GM20431 (cell line): Measurements from ENCODE around the gene COL26A1.
"Not testable (repeated sequence)": the region's sequence is repeated elsewhere in the genome, so short reads cannot be mapped to it uniquely, and the experiment has no call there.

Source experiments
- in situ Hi-C: fragments of 300-500 bp; cut with MseI, MboI; formaldehyde crosslinking; loops from one replicate; pipeline ENCODE4 v1.15.0; 2020; ENCODE audit warnings: low sequenced_read_pairs; ENCODE audit not compliant: unreplicated experiment

The COL26A1 gene

GRCh38 chr7:101557978-101558741 lies 195.5 kb downstream of the COL26A1 start:
- in situ Hi-C loops: no loop called here

- in situ Hi-C loops: no loop called here
These were observed 196.2 kb downstream of the COL26A1 start for GRCh38 chr7:101558742-101559325.

- in situ Hi-C loops: no loop called here
These were observed 196.9 kb downstream of the COL26A1 start for GRCh38 chr7:101559586-101559985.

- in situ Hi-C loops: not testable (repeated sequence)
These were observed 197.3 kb downstream of the COL26A1 start for GRCh38 chr7:101560021-101560420.

GRCh38 chr7:101560856-101561255 lies 198.2 kb downstream of the COL26A1 start:
- in situ Hi-C loops: no loop called here

GRCh38 chr7:101561293-101561692 lies 198.6 kb downstream of the COL26A1 start:
- in situ Hi-C loops: not testable (repeated sequence)

GRCh38 chr7:101562531-101563197 lies 200.0 kb downstream of the COL26A1 start:
- in situ Hi-C loops: no loop called here

GRCh38 chr7:101563198-101563901 lies 200.7 kb downstream of the COL26A1 start:
- in situ Hi-C loops: no loop called here

- in situ Hi-C loops: no loop called here
These were observed 201.5 kb downstream of the COL26A1 start for GRCh38 chr7:101563943-101564777.

GRCh38 chr7:101564778-101565211 lies 202.1 kb downstream of the COL26A1 start:
- in situ Hi-C loops: no loop called here

GRCh38 chr7:101565601-101566209 lies 203.0 kb downstream of the COL26A1 start:
- in situ Hi-C loops: no loop called here

- in situ Hi-C loops: no loop called here
These were observed 204.6 kb downstream of the COL26A1 start for GRCh38 chr7:101567230-101567629.

- in situ Hi-C loops: no loop called here
These were observed 209.5 kb downstream of the COL26A1 start for GRCh38 chr7:101572156-101572555.

- in situ Hi-C loops: no loop called here
These were observed 212.5 kb downstream of the COL26A1 start for GRCh38 chr7:101575168-101575567.

GRCh38 chr7:101575721-101576120 lies 213.0 kb downstream of the COL26A1 start:
- in situ Hi-C loops: no loop called here

GRCh38 chr7:101576998-101577397 lies 214.3 kb downstream of the COL26A1 start:
- in situ Hi-C loops: no loop called here

- in situ Hi-C loops: no loop called here
These were observed 215.9 kb downstream of the COL26A1 start for GRCh38 chr7:101578552-101578951.

- in situ Hi-C loops: no loop called here
These were observed 217.9 kb downstream of the COL26A1 start for GRCh38 chr7:101580596-101580995.

- in situ Hi-C loops: no loop called here
These were observed 219.2 kb downstream of the COL26A1 start for GRCh38 chr7:101581891-101582290.
